ENCODE data around the gene PRKN. TPM values are rescaled to one million over a fixed set of nuclear protein-coding genes. Genes with fewer than 3 reads are reported as not detected.

The PRKN gene
- total and polyA plus RNA-seq, 2 donors: 3.5 to 6.5 TPM

DNA sequence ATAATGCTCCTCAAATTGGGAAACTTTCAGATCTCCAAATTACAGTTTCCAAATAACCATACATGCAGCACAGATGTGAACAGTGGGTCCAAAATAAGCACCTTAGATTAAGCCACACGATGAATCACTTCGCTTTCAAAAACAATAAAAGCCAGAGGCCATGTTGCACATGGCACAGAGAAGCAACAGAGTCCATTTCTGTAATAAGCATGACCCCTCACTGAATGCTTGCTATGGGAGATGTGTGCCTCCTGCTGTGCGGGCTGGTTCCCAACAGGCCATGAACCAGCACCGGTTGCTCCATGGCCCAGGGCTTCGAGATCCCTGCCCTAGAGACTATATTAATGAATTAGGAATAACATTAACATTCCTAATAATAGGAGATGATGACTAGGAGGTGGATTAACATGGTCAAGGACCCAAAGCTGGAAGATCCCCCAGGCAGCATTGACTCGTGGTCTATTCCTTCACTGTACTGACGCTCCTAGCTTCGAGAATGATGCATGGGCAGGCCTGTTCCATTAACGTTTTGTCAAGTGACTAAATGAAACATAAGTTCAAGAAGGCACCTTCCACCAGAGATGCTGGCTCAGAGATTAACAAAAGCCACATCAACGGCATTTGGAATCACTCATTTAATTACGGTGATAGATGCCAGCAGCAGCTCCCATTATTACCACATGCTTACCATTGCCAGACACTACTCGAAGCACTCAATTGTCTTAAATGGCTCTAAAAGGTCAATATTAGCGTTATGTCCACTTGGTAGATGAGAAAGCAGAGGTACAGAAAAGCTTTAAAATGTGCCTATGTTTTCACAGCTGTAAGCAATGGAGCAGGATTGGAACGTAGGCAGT is 983.1 kb downstream of the PRKN start:
- no peak overlapping the region for H3K27ac ChIP-seq (ENCODE audit: low read depth)
- no peaks in the 10 kb centered on the region for H3K4me1 ChIP-seq (ENCODE audit: insufficient read depth)
- no peak overlapping the region for H3K4me3 ChIP-seq (ENCODE audit: low read depth, low read length)
- no peak for DNase-seq (ENCODE audit: extremely low spot score)
- H3K36me3 ChIP-seq (ENCODE audit: insufficient read depth): no peaks in the 10 kb centered on the region
- WGBS: 86% methylated on average over 14 of the region's 14 CpGs

DNA sequence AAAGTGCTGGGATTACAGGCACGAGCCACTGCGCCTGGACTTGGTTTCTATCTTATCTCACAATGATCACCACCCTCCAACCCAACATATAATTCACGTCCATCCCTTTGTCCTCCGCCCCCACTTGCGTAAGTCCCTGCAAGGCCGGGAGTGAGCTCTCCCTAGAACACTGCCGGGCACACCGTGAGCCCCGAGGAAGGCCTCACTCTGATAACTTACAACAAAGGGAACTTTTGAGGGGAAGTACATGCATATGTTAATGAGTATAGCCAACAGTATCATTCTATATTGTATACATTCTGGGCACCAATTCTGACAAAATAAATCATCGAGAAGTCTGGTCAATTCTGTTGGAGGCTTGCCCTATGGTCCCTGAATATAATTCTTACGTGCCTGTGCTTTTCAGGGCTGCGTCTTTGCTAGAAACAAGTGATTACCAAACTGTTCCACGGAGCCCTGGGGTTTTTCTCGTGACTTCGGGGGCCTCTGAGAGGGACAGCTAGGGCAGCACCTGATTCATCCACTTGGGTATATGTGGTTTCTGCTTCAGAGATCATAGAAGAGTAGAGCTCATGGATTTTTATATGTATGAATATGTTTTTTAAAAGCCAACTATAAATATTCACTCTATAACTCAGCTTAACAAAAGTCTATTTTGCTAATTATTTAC is 983.9 kb downstream of the PRKN start:
- Histone ChIP-seq H3K27ac (ENCODE audit: low read depth) (no peak overlapping the region), H3K4me3 (ENCODE audit: low read depth, low read length) (no peak overlapping the region), H3K36me3 (ENCODE audit: insufficient read depth) (no peaks in the 10 kb centered on the region), H3K4me1 (ENCODE audit: insufficient read depth) (no peaks in the 10 kb centered on the region)
- 92% methylated on average over 15 of the region's 15 CpGs for WGBS
- DNase-seq (ENCODE audit: extremely low spot score): no peak

DNA sequence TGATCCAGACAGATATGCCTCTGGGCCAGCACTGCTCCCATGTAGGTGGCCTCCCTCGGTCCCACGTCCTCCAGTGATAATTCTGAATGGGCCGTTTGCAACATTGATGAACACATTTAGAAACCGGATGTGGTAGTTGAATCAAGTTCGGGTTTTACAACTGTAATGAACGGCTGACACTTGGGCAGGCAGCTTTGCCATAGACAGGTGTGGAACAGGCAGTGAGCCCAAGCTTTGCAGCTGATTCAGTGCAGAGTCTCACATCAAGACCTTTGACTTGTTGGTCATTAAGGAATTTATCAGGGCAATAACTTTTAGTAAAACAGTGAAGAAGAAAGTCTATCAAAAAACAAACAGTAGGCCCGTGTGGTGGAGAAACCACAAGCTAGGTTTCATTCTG is 987.1 kb downstream of the PRKN start:
- WGBS: 89% methylated on average over 7 of the region's 7 CpGs
- no peak overlapping the region for H3K27ac ChIP-seq (ENCODE audit: low read depth)

DNA sequence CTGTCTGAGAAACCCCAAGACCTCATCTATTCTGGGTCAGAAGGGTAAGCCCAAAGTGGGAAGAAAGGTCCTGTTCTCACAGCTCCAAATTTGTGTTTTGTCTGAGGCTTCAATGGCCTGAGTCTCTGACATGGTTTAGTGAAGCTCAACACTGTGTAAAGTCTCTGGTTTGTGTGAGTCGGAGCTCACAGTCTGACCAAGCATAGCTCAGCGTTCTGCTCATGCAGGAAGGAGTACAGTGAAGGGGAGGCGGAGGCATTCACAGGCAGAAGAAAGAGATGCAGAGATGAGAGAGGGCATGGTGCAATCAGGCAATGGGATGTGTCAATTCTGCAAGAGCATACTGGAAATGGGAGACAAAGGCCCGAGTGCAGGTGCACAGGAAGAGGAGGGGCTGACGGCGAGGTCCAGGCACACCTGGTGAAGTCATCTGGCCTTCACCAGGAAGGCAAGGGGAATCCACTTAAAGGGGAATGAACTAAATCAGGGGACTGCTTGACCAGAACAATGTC is 990.7 kb downstream of the PRKN start:
- H3K27ac ChIP-seq (ENCODE audit: low read depth): no peak overlapping the region
- H3K36me3 ChIP-seq (ENCODE audit: insufficient read depth): no peaks in the 10 kb centered on the region
- no peak for DNase-seq (ENCODE audit: extremely low spot score)
- H3K4me1 ChIP-seq (ENCODE audit: insufficient read depth): no peaks in the 10 kb centered on the region
- H3K4me3 ChIP-seq (ENCODE audit: low read depth, low read length): no peak overlapping the region
- WGBS: 63% methylated on average over 6 of the region's 6 CpGs

More for the DNA sequence above, 987.1 kb downstream of the PRKN start:
- H3K36me3 ChIP-seq (ENCODE audit: insufficient read depth): no peaks in the 10 kb centered on the region
- no peaks in the 10 kb centered on the region for H3K4me1 ChIP-seq (ENCODE audit: insufficient read depth)
- no peak overlapping the region for H3K4me3 ChIP-seq (ENCODE audit: low read depth, low read length)
- no peak for DNase-seq (ENCODE audit: extremely low spot score)

DNA sequence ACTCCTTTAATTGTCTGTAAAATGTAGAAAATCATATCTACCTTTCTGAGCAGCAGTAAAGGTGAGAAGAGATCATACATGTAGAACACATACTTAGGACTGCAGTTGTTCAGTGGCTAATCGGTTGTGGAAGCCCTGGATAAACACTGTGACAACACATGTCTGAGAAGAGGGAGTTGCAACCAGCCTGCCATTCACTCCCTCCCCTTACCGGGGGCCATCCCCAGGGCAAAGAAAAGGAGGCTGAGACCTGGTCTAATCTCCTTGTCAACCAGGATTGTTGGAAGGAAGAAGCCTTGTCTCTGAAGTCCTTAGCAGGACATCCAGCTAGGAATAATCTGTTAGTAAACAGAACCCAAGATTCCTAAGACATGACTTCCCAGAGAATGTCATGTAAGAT is 991.2 kb downstream of the PRKN start:
- no peak for DNase-seq (ENCODE audit: extremely low spot score)
- 12% methylated on average over 2 of the region's 2 CpGs for WGBS

DNA sequence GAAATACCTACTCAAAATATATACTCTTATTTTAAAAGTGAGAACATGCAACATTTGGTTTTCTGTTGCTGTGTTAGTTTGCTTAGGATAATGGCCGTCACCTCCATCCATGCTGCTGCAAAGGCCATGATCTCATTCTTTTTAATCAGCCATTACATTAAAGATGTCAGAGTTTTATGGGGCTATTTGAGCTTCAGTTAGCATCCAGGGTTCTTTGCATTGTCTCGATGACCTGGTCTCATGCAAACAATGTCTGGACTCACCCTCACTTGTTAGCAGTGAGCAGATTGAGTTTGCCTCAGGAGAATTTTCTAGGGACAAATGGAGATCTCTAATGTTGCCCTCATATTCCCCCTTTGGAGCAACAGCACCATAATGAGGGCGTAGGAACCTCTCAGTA is 995.0 kb downstream of the PRKN start:
- Histone ChIP-seq H3K27ac (ENCODE audit: low read depth) (no peak overlapping the region), H3K4me3 (ENCODE audit: low read depth, low read length) (no peak overlapping the region), H3K4me1 (ENCODE audit: insufficient read depth) (no peaks in the 10 kb centered on the region), H3K36me3 (ENCODE audit: insufficient read depth) (no peaks in the 10 kb centered on the region)
- no peak for DNase-seq (ENCODE audit: extremely low spot score)
- 71% methylated on average over 3 of the region's 3 CpGs for WGBS

More for the DNA sequence above, 991.2 kb downstream of the PRKN start:
- H3K36me3 ChIP-seq (ENCODE audit: insufficient read depth): no peaks in the 10 kb centered on the region
- H3K4me1 ChIP-seq (ENCODE audit: insufficient read depth): no peaks in the 10 kb centered on the region
- no peak overlapping the region for H3K4me3 ChIP-seq (ENCODE audit: low read depth, low read length)
- H3K27ac ChIP-seq (ENCODE audit: low read depth): no peak overlapping the region

DNA sequence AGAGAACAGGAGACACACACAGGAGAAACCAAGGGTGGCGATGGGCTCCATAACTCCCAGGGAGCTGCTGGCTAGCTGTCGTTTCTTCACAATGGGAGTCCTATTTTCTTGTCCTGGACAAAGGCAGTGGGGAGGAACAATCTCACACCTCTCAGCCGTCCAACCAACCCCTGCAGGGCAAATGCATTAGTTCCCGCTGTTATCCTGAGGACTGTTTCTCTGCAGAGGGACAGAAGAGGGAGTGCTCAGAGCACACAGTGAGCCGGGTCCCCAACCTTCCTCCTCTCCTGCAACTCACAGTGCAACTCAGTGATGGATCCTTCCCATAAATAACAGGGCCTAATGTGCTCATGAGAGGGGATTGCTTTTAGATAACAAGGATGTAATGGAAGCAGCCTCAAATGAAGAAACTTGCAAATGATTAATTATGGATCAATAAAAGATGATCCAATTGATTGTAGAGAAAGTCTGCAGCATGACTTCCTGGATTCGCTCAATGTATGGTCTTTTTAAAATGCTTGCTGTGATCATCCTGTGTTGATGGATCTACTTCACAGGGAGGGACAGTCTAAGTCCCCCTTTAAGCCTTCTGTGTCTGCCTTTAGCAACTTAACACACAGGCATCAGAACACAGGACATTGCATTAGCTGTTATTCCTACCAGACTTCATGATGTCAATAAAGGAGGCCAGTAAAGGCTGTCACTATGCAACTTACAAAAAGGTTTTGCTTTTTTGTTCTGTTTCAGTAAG is 1000.3 kb downstream of the PRKN start:
- H3K4me1 ChIP-seq (ENCODE audit: insufficient read depth): no peaks in the 10 kb centered on the region
- H3K4me3 ChIP-seq (ENCODE audit: low read depth, low read length): no peak overlapping the region
- no peak overlapping the region for H3K27ac ChIP-seq (ENCODE audit: low read depth)
- WGBS: 66% methylated on average over 6 of the region's 6 CpGs
- H3K36me3 ChIP-seq (ENCODE audit: insufficient read depth): no peaks in the 10 kb centered on the region
- no peak for DNase-seq (ENCODE audit: extremely low spot score)

DNA sequence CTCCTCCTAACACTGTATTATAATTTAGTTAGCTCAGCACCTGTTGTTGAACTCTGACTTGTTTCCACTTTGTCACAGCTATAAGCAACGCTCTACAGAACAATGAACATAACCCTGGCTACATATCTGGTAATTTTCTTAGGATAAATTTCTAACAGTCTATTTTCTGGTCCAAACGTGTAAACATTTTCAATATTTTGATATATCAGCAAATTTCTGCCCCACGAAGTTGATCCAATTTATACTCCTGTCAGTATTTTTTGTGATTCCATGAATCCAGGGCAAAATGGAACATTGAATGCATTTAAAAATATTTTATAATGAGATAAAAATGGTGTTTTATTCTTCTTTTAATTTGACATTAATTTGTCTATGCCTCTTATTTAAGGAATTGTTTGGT is 1005.2 kb downstream of the PRKN start:
- Histone ChIP-seq H3K27ac (ENCODE audit: low read depth) (no peak overlapping the region), H3K36me3 (ENCODE audit: insufficient read depth) (no peaks in the 10 kb centered on the region), H3K4me1 (ENCODE audit: insufficient read depth) (no peaks in the 10 kb centered on the region), H3K4me3 (ENCODE audit: low read depth, low read length) (no peak overlapping the region)
- 83% methylated on average over 3 of the region's 3 CpGs for WGBS
- DNase-seq (ENCODE audit: extremely low spot score): no peak

DNA sequence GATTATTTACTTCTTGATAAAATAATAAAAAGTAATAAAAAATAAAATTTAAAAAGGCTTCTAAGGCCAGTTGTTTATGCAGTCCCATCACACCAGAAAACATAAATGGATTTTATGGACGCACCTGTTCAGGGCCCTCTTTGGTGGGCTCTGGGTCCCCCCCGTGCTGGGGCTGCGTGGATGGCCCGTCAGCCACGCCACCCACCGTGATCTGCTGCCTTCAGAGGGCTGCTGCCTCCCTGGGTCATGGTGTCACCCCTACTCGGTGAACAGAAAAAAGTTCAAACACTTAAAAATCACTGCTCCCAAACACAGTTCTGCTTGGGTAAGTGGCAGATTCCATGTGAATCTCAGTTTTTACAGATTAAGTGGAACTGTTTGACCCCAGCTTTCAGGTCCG is 1006.1 kb downstream of the PRKN start:
- 72% methylated on average over 8 of the region's 8 CpGs for WGBS
- no peak for DNase-seq (ENCODE audit: extremely low spot score)
- Histone ChIP-seq H3K27ac (ENCODE audit: low read depth) (no peak overlapping the region), H3K4me3 (ENCODE audit: low read depth, low read length) (no peak overlapping the region), H3K4me1 (ENCODE audit: insufficient read depth) (no peaks in the 10 kb centered on the region), H3K36me3 (ENCODE audit: insufficient read depth) (no peaks in the 10 kb centered on the region)

DNA sequence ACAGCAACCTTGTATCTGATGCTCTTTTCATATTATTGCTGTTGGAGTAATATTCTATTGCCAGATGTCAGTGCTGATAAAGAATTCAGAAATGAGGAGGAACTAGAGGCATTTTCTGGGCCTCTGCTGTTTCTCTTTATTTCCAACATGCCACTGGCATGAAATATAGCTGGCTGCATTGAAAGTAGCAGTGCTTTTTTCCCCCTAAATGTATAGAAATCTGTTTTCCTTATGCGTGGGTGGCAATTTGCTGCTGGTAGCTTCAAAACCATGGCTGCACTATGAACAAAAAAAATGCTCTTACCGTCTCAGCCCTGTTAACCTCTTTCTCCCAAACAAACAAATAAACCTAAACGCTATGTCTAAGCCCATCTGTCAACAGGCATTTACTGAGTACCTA is 1011.4 kb downstream of the PRKN start:
- no peak for DNase-seq (ENCODE audit: extremely low spot score)
- Histone ChIP-seq H3K4me3 (ENCODE audit: low read depth, low read length) (no peak overlapping the region), H3K27ac (ENCODE audit: low read depth) (no peak overlapping the region), H3K36me3 (ENCODE audit: insufficient read depth) (no peaks in the 10 kb centered on the region), H3K4me1 (ENCODE audit: insufficient read depth) (no peaks in the 10 kb centered on the region)
- 57% methylated on average over 3 of the region's 3 CpGs for whole genome bisulfite sequencing

DNA sequence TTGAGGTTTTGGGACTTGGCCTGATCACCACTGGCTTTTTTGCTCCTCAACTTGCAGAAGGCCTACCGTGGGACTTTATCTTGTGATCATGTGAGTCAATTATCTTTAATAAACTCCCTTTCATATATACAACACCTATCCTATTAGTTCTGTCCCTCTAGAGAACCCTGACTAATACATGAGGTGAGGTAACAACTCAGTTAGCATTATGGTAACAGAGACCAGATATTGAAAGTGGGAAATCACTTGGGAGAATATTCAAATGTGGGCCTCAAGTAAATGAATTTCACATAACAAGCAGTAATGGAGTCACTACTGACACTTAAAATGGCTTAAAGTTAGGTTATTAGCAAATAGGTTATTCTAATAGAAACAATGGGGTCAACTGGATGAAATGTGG is 1015.6 kb downstream of the PRKN start:
- no peak for DNase-seq (ENCODE audit: extremely low spot score)
- H3K4me3 ChIP-seq (ENCODE audit: low read depth, low read length): no peak overlapping the region
- H3K27ac ChIP-seq (ENCODE audit: low read depth): no peak overlapping the region
- H3K4me1 ChIP-seq (ENCODE audit: insufficient read depth): no peaks in the 10 kb centered on the region
- 81% methylated on average over 1 of the region's 1 CpG for whole genome bisulfite sequencing
- no peaks in the 10 kb centered on the region for H3K36me3 ChIP-seq (ENCODE audit: insufficient read depth)

DNA sequence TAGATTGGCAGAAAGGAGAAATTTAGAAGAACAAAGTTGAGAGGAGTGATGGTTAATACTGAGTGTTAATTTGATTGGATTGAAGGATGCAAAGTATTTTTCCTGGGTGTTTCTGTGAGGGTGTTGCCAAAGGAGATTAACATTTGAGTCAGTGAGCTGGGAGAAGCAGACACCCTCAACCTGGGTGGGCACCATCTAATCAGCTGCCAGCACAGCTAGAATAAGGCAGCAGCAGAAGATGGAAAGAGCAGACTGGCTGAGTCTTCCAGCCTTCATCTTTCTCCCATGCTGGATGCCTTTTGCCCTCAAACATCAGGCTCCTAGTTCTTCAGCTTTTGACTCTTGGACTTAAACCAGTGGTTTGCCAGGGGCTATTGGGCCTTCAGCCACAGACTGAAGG is 1016.1 kb downstream of the PRKN start:
- Histone ChIP-seq H3K4me3 (ENCODE audit: low read depth, low read length) (no peak overlapping the region), H3K27ac (ENCODE audit: low read depth) (no peak overlapping the region), H3K36me3 (ENCODE audit: insufficient read depth) (no peaks in the 10 kb centered on the region), H3K4me1 (ENCODE audit: insufficient read depth) (no peaks in the 10 kb centered on the region)
- DNase-seq (ENCODE audit: extremely low spot score): no peak

DNA sequence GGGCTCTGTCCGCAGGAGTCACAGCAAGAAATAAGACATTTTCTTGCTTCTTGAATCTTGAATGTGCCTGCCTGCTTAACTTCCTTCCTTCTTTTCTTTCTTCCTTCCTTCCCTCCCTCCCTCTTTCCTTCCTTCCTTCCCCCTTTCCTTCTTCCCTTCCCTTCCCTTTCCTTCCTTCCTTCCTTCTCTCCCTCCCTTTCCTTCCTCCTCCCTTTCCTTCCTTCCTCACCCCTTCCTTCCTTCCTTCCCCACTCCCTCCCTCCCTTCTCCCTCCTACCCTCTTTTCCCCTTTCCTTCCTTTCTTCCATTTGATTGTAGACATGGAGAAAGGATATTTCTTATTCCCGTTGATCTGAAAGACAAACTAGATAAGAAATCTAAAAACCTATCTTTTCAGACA is 1016.9 kb downstream of the PRKN start:
- Histone ChIP-seq H3K4me3 (ENCODE audit: low read depth, low read length) (no peak overlapping the region), H3K27ac (ENCODE audit: low read depth) (no peak overlapping the region)
- WGBS: 85% methylated on average over 2 of the region's 2 CpGs

More for the DNA sequence above, 1016.9 kb downstream of the PRKN start:
- Histone ChIP-seq H3K36me3 (ENCODE audit: insufficient read depth) (no peaks in the 10 kb centered on the region), H3K4me1 (ENCODE audit: insufficient read depth) (no peaks in the 10 kb centered on the region)
- no peak for DNase-seq (ENCODE audit: extremely low spot score)
